ENCODE results near the gene TMEM106C.

Gene TMEM106C

GRCh38 chr12:47990351-47991105 lies 27.1 kb downstream of the TMEM106C start:
- peak in 1 of 10 donors; percentile 30 for DNase-seq
- intact Hi-C loops (cut with DNase I) = no loop called here

- peak in 2 of 10 donors; percentile 48 to 74 for DNase-seq
- intact Hi-C loops (cut with DNase I) = no loop called here
Measured at GRCh38 chr12:47991106-47992061, 28.0 kb downstream of the TMEM106C start.

GRCh38 chr12:47992776-47993175 lies 29.4 kb downstream of the TMEM106C start:
- peak in 3 of 10 donors; percentile 21 to 66 (median 53) for DNase-seq
- intact Hi-C loops (cut with DNase I) = no loop called here

GRCh38 chr12:47993491-47993890 lies 30.1 kb downstream of the TMEM106C start:
- peak in 3 of 10 donors; percentile 33 to 63 (median 35) for DNase-seq
- intact Hi-C loops (cut with DNase I) = no loop called here

GRCh38 chr12:47995981-47996401 lies 32.6 kb downstream of the TMEM106C start:
- DNase-seq = peak in 3 of 10 donors; percentile 65 to 77 (median 70)
- intact Hi-C loops (cut with DNase I) = no loop called here

GRCh38 chr12:47997321-47997720 lies 33.9 kb downstream of the TMEM106C start:
- peak in 1 of 10 donors; percentile 21 for DNase-seq
- intact Hi-C loops (cut with DNase I) = no loop called here

- peak in 1 of 10 donors; percentile 47 for DNase-seq
- intact Hi-C loops (cut with DNase I) = no loop called here
Measured at GRCh38 chr12:47999816-48000215, 36.4 kb downstream of the TMEM106C start.

GRCh38 chr12:48000878-48001504 lies 37.6 kb downstream of the TMEM106C start:
- intact Hi-C loops (cut with DNase I) = no loop called here
- DNase-seq = peak in 2 of 10 donors; percentile 56 to 74

- intact Hi-C loops (cut with DNase I) = no loop called here
- DNase-seq = peak in 2 of 10 donors; percentile 81 to 84
Measured at GRCh38 chr12:48001505-48002413, 38.4 kb downstream of the TMEM106C start.

GRCh38 chr12:48002414-48002730 lies 39.0 kb downstream of the TMEM106C start:
- no peak for DNase-seq
- intact Hi-C loops (cut with DNase I) = no loop called here

- peak in 2 of 10 donors; percentile 64 to 71 for DNase-seq
- intact Hi-C loops (cut with DNase I) = no loop called here
Measured at GRCh38 chr12:48002773-48003218, 39.4 kb downstream of the TMEM106C start.

GRCh38 chr12:48003226-48004052 lies 40.0 kb downstream of the TMEM106C start:
- intact Hi-C loops (cut with DNase I) = no loop called here

GRCh38 chr12:48004053-48004941 lies 40.9 kb downstream of the TMEM106C start, which contains the start of gene COL2A1:
Gene COL2A1, minus strand, starts transcription at chr12:48004476. Its CDS starts 155 bp downstream, at chr12:48004321.
- peak in 1 of 10 donors; percentile 79 for DNase-seq
- intact Hi-C loops (cut with DNase I) = no loop called here

More at GRCh38 chr12:48003226-48004052, 40.0 kb downstream of the TMEM106C start:
- peak in 2 of 10 donors; percentile 64 to 74 for DNase-seq

- peak in 1 of 10 donors; percentile 76 for DNase-seq
- intact Hi-C loops (cut with DNase I) = no loop called here
Measured at GRCh38 chr12:48005001-48005749, 41.8 kb downstream of the TMEM106C start.

- peak in 1 of 10 donors; percentile 1 for DNase-seq
- intact Hi-C loops (cut with DNase I) = no loop called here
Measured at GRCh38 chr12:48005750-48006021, 42.3 kb downstream of the TMEM106C start.

GRCh38 chr12:48007206-48007605 lies 43.8 kb downstream of the TMEM106C start:
- intact Hi-C loops (cut with DNase I) = no loop called here
- DNase-seq = no peak

GRCh38 chr12:48008349-48008748 lies 45.0 kb downstream of the TMEM106C start:
- intact Hi-C loops (cut with DNase I) = no loop called here
- peak in 1 of 10 donors; percentile 4 for DNase-seq

All from posterior cingulate gyrus (tissue), 11 donors.